HepG2 (cell line): ENCODE measurements around the gene WDR31. TPM values are rescaled to one million over a fixed set of nuclear protein-coding genes. Genes with fewer than 3 reads are reported as not detected.
A peak's percentile ranks its signal among the peaks of the same experiment; 100 is the strongest.

ENCODE experiments used
- BRCA1 ChIP-seq: sonication (generic); formaldehyde crosslinking; IDR thresholded peaks from 2 replicates; pipeline ENCODE4 v1.4.0; 2020; ENCODE audit warnings: missing genetic modification reagents
- CHD4 ChIP-seq: fragments of 200-600 bp; sonication (generic); IDR thresholded peaks from 2 replicates; pipeline ENCODE4 v1.7.0; 2017; ENCODE audit warnings: mild to moderate bottlenecking, low read length, borderline replicate concordance
- DNMT1 ChIP-seq: sonication (generic); formaldehyde crosslinking; IDR thresholded peaks from 2 replicates; pipeline ENCODE4 v1.5.1; 2020; ENCODE audit warnings: mild to moderate bottlenecking, missing genetic modification reagents
- HNRNPH1 ChIP-seq: fragments of 200-400 bp; formaldehyde crosslinking; optimal IDR thresholded peaks from 2 replicates; pipeline ENCODE3; 2017; ENCODE audit warnings: mild to moderate bottlenecking, low read depth, low read length
- MXD1 ChIP-seq: sonication (generic); formaldehyde crosslinking; IDR thresholded peaks from 2 replicates; pipeline ENCODE4 v1.4.0; 2020; ENCODE audit warnings: mild to moderate bottlenecking, missing genetic modification reagents
- NBN ChIP-seq: fragments of 450-650 bp; conservative IDR thresholded peaks from 2 replicates; pipeline ENCODE4 v1.6.1; 2017
- NFE2L2 ChIP-seq: fragments of 150-350 bp; IDR thresholded peaks from 2 replicates; pipeline ENCODE4 v1.6.1; 2014; ENCODE audit warnings: low read length
- NKX3-1 ChIP-seq: sonication (generic); formaldehyde crosslinking; IDR thresholded peaks from 2 replicates; pipeline ENCODE4 v1.5.0; 2020; ENCODE audit warnings: missing genetic modification reagents
- PPARG ChIP-seq: conservative IDR thresholded peaks from 2 replicates; pipeline ENCODE4 v1.6.1; 2016; ENCODE audit warnings: missing biosample characterization, missing genetic modification reagents
- RCOR2 ChIP-seq: IDR thresholded peaks from 2 replicates; pipeline ENCODE4 v1.6.1; 2016; ENCODE audit warnings: missing biosample characterization, missing genetic modification reagents
- RFX5 ChIP-seq: IDR thresholded peaks from 2 replicates; pipeline ENCODE4 v1.6.1; 2011; ENCODE audit warnings: low read depth, low read length, improper control_type of control experiment
- SOX13 ChIP-seq, 3 experiments: fragments of 450-650 bp in 1 of 3; sonication (generic) in 1 of 3; formaldehyde crosslinking in 1 of 3; IDR thresholded peaks in 2 of 3; conservative IDR thresholded peaks in 1 of 3; 2 replicates each; pipeline versions ENCODE4 v1.5.0 to v1.6.1; 2016 to 2020; ENCODE audit warnings: antibody characterized with exemption in 1 of 3, mild to moderate bottlenecking in 1 of 3, missing compliant biosample characterization in 1 of 3, missing genetic modification reagents in 1 of 3, moderate library complexity in 1 of 3
- ZBTB10 ChIP-seq: sonication (generic); formaldehyde crosslinking; IDR thresholded peaks from 2 replicates; pipeline ENCODE4 v1.4.0; 2020; ENCODE audit warnings: missing genetic modification reagents, borderline replicate concordance
- ZFAT ChIP-seq: sonication (generic); formaldehyde crosslinking; conservative IDR thresholded peaks from 2 replicates; pipeline ENCODE4 v1.8.1; 2023; ENCODE audit warnings: missing genetic modification reagents, inconsistent platforms
- ZNF263 ChIP-seq: sonication (generic); formaldehyde crosslinking; IDR thresholded peaks from 2 replicates; pipeline ENCODE4 v1.4.0; 2020; ENCODE audit warnings: missing genetic modification reagents
- ZNF556 ChIP-seq: sonication (generic); formaldehyde crosslinking; IDR thresholded peaks from 2 replicates; pipeline ENCODE4 v1.4.0; 2020; ENCODE audit warnings: mild to moderate bottlenecking, missing genetic modification reagents, borderline replicate concordance
- ZNF678 ChIP-seq: sonication (generic); formaldehyde crosslinking; IDR thresholded peaks from 2 replicates; pipeline ENCODE4 v1.4.0; 2020; ENCODE audit warnings: mild to moderate bottlenecking, missing genetic modification reagents
- ZNF720 ChIP-seq: sonication (generic); formaldehyde crosslinking; IDR thresholded peaks from 2 replicates; pipeline ENCODE4 v1.4.0; 2020; ENCODE audit warnings: missing genetic modification reagents
- polyA plus RNA-seq, 8 experiments: library from polyadenylated mRNA; depleted of rRNA in 3 of 8; stranded (reverse) in 7 of 8; unstranded in 1 of 8; fragments of >200 nt; fragmentation: Illumina TruSeq in 4 of 8; extraction: Trizol in 4 of 8; gene quantifications; 2 replicates each; pipeline versions ENCODE4 v1.2.1 to v1.2.3, GENCODE V29; 2011 to 2016; ENCODE audit warnings: low read depth in 4 of 8, missing spikeins in 1 of 8, mixed read lengths in 1 of 8; ENCODE audit not compliant: insufficient read depth in 1 of 8
- total RNA-seq, 5 experiments: library from RNA; depleted of rRNA; stranded (reverse); fragments of >200 nt; fragmentation: Illumina TruSeq; extraction: Trizol; gene quantifications; 2 replicates each; pipeline ENCODE4 v1.2.3, GENCODE V29; 2016; ENCODE audit warnings: low read depth in 1 of 5
- TF ChIP-seq, protein P1 (sequence below): sonication (generic); formaldehyde crosslinking; IDR thresholded peaks from 2 replicates; pipeline ENCODE4 v1.5.0; 2020; ENCODE audit warnings: mild to moderate bottlenecking, missing genetic modification reagents
- TF ChIP-seq, protein P2 (sequence below): sonication (generic); formaldehyde crosslinking; IDR thresholded peaks from 2 replicates; pipeline ENCODE4 v1.4.0; 2020; ENCODE audit warnings: missing genetic modification reagents, mild to moderate bottlenecking, borderline replicate concordance

Gene WDR31
- total and polyA plus RNA-seq, 2 of the 13 experiments (the other 11 are each of a cell fraction or from before 2014, with no cell fraction given), result 0.33 to 1.7 TPM

DNA sequence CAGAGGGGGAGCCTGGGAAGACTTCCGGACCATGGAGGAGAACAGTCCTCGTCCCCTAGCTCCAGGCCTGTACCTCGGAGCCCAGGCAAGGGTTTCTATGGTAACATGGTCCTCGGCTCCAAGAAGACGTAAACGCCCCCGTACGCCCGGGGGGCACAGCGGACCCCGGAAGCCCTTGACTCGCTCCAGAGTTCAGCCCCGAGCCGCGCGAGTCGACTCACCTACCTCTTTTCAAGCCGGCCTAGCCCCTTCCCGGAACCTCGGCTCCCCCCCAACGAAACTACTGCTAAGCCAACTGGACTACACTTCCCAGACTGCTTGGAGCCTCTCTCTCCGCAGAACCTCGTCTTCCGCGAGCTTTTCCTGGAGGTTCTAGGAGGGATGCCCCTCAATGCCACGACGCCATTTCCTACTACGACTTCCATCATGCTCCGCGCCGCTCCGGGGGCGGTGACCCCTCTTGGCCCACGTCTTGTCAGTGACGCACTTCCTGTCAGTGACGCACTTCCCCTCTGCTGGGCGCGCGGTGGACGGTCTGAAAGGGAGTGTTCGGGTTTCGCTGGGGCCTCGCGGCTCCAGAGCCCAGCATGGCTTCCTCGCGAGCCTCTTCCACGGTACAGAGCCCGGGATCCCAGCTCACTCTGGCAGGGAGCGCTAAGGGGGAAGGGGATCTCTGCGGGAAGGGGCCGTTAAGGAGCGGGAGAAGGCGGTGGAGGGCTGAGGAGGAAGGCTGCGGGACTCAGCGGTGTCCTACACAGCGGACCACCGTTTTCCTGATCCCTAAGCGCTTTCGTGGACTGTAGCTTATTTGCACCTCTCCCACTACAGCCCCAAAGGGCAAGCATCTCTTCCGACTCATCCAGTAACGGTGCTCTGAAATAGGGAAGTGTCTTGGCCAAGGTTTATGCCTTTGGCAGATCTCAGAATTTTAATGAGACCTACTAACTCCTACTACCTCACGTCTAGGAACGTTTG, 64.6 kb downstream of the WDR31 start, which contains the start of the genes CDC26 and PRPF4 (continued):
- no peak; the same call in 1 of the 2 replicates for TF ChIP-seq ZBTB10 (CRISPR knock-in tag)
- peak; percentile 66; the same call in 1 of the 2 replicates for TF ChIP-seq ZNF263 (CRISPR knock-in tag)
- no peak for TF ChIP-seq RCOR2 (CRISPR knock-in tag)
- no peak for TF ChIP-seq SOX13 (IDR thresholded peaks at IDR 0.05)
- no peak for TF ChIP-seq SOX13 (CRISPR knock-in tag; conservative IDR thresholded peaks at IDR 0.05 in 1 of 2, IDR thresholded peaks at IDR 0.05 in 1 of 2)
- TF ChIP-seq ZNF678, result no peak
- TF ChIP-seq PPARG (CRISPR knock-in tag), result no peak
- TF ChIP-seq, protein P1, sequence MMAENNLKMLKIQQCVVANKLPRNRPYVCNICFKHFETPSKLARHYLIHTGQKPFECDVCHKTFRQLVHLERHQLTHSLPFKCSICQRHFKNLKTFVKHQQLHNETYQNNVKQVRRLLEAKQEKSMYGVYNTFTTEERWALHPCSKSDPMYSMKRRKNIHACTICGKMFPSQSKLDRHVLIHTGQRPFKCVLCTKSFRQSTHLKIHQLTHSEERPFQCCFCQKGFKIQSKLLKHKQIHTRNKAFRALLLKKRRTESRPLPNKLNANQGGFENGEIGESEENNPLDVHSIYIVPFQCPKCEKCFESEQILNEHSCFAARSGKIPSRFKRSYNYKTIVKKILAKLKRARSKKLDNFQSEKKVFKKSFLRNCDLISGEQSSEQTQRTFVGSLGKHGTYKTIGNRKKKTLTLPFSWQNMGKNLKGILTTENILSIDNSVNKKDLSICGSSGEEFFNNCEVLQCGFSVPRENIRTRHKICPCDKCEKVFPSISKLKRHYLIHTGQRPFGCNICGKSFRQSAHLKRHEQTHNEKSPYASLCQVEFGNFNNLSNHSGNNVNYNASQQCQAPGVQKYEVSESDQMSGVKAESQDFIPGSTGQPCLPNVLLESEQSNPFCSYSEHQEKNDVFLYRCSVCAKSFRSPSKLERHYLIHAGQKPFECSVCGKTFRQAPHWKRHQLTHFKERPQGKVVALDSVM (CRISPR knock-in tag), result no peak
- TF ChIP-seq ZNF556, result peak; percentile 80; the same call in 1 of the 2 replicates
- TF ChIP-seq NFE2L2, result no peak
- peak; percentile 51; the same call in 1 of the 2 replicates for TF ChIP-seq RFX5
- no peak for TF ChIP-seq NBN
- peak; percentile 65 for TF ChIP-seq MXD1 (CRISPR knock-in tag)
- TF ChIP-seq NKX3-1 (CRISPR knock-in tag), result 0 out of 2 replicates have a peak, but pooled peaks have one; percentile 26
- no peak; the same call in 1 of the 2 replicates for TF ChIP-seq ZFAT (CRISPR knock-in tag)
- TF ChIP-seq HNRNPH1, result no peak
- no peak for TF ChIP-seq BRCA1 (CRISPR knock-in tag)
- no peak for TF ChIP-seq ZNF720 (CRISPR knock-in tag)
- peak; percentile 41; the same call in 1 of the 2 replicates for TF ChIP-seq DNMT1 (CRISPR knock-in tag)
- TF ChIP-seq CHD4, result no peak
- TF ChIP-seq, protein P2, sequence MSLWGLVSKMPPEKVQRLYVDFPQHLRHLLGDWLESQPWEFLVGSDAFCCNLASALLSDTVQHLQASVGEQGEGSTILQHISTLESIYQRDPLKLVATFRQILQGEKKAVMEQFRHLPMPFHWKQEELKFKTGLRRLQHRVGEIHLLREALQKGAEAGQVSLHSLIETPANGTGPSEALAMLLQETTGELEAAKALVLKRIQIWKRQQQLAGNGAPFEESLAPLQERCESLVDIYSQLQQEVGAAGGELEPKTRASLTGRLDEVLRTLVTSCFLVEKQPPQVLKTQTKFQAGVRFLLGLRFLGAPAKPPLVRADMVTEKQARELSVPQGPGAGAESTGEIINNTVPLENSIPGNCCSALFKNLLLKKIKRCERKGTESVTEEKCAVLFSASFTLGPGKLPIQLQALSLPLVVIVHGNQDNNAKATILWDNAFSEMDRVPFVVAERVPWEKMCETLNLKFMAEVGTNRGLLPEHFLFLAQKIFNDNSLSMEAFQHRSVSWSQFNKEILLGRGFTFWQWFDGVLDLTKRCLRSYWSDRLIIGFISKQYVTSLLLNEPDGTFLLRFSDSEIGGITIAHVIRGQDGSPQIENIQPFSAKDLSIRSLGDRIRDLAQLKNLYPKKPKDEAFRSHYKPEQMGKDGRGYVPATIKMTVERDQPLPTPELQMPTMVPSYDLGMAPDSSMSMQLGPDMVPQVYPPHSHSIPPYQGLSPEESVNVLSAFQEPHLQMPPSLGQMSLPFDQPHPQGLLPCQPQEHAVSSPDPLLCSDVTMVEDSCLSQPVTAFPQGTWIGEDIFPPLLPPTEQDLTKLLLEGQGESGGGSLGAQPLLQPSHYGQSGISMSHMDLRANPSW (CRISPR knock-in tag), result 0 out of 2 replicates have a peak, but pooled peaks have one; percentile 55
